Measurements from ENCODE around the gene POM121L2.

POM121L2 gene

DNA sequence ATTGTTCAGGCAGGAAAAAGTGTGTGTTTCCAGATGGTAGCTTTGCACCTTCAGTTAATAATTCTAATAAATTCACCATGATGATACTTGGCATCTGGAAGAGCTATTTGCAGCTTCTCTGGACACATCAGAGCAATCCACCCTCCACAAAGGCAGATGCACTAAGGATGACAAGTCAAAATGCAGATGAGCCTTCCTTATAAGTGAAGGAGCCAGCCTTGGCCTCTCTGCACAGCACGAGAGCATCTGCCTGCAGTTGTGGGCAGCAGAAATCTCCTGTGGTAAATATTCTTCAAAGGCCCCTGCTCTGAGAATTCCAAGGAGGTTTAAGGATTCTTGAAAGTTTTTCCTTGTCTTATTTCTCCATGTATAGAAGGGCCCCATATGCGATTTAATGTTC is 6.9 kb upstream of the POM121L2 start:
- no peak overlapping the region for H3K27ac ChIP-seq (ENCODE audit: low read depth, low read length)
- H2AFZ ChIP-seq (ENCODE audit: low read length, unreplicated experiment) = no peak overlapping the region
- H3K4me1 ChIP-seq (ENCODE audit: control insufficient read depth, insufficient read depth, low read length, unreplicated experiment) = no peaks in the 10 kb centered on the region
- no peaks in the 10 kb centered on the region for H3K36me3 ChIP-seq (ENCODE audit: insufficient read depth, low read length)
- no peaks in the 10 kb centered on the region for H3K79me2 ChIP-seq (ENCODE audit: control insufficient read depth, insufficient read depth, low read length, unreplicated experiment)
- no peak overlapping the region for H3K4me3 ChIP-seq (ENCODE audit: low read depth, low read length)
- H3K27me3 ChIP-seq (ENCODE audit: insufficient read depth, low read length) = peaks cover 37% of the 10 kb centered on the region

GRCh38 chr6:27314046-27314445 is 2.0 kb upstream of the POM121L2 start:
- H3K36me3 ChIP-seq (ENCODE audit: insufficient read depth, low read length) = no peaks in the 10 kb centered on the region
- no peaks in the 10 kb centered on the region for H3K4me1 ChIP-seq (ENCODE audit: control insufficient read depth, insufficient read depth, low read length, unreplicated experiment)
- H2AFZ ChIP-seq (ENCODE audit: low read length, unreplicated experiment) = no peak overlapping the region
- peaks cover 71% of the 10 kb centered on the region for H3K27me3 ChIP-seq (ENCODE audit: insufficient read depth, low read length)
- H3K4me3 ChIP-seq (ENCODE audit: low read depth, low read length) = no peak overlapping the region
- H3K79me2 ChIP-seq (ENCODE audit: control insufficient read depth, insufficient read depth, low read length, unreplicated experiment) = no peaks in the 10 kb centered on the region
- no peak overlapping the region for H3K27ac ChIP-seq (ENCODE audit: low read depth, low read length)

DNA sequence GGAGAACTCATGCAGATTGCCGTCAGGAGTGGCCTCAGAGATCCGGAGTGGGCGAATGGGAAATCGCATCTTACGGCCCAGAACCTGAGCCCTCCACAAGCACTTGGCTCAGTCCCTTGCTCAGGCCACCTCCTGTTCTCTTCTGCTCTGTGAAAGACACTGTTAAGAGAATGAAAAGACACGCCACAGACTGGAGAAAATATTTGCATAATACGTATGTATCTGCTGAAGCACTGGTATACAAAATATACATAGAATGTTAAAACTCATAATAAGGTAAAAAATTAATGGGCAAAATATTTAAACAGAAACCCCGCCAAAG is 838 bp upstream of the POM121L2 start:
- Histone ChIP-seq H3K4me1 (ENCODE audit: control insufficient read depth, insufficient read depth, low read length, unreplicated experiment) (no peaks in the 10 kb centered on the region), H3K79me2 (ENCODE audit: control insufficient read depth, insufficient read depth, low read length, unreplicated experiment) (no peaks in the 10 kb centered on the region), H3K27ac (ENCODE audit: low read depth, low read length) (no peak overlapping the region), H3K4me3 (ENCODE audit: low read depth, low read length) (no peak overlapping the region), H3K36me3 (ENCODE audit: insufficient read depth, low read length) (no peaks in the 10 kb centered on the region), H3K27me3 (ENCODE audit: insufficient read depth, low read length) (peaks cover 79% of the 10 kb centered on the region), H2AFZ (ENCODE audit: low read length, unreplicated experiment) (no peak overlapping the region)

DNA sequence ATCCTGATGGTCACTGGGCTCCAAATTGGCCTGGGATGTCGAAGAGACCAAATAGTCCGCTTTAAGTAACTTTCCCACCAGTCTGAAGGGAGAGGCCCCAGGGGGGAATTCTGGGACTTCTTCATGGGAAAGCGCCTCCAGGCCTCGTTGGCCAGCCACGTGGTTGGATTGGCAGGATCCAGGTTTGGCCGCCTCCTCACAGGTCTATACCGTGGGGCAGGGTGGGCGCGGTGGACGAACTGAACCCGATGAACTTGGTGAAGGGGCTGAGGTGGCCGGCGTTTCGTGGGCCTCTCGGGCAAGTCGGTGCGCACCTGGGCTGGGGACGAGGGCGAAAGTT is 297 bp downstream of the POM121L2 start:
- H3K27me3 ChIP-seq (ENCODE audit: insufficient read depth, low read length) = peaks cover 79% of the 10 kb centered on the region
- H3K4me1 ChIP-seq (ENCODE audit: control insufficient read depth, insufficient read depth, low read length, unreplicated experiment) = no peaks in the 10 kb centered on the region
- H3K36me3 ChIP-seq (ENCODE audit: insufficient read depth, low read length) = no peaks in the 10 kb centered on the region
- no peak overlapping the region for H3K27ac ChIP-seq (ENCODE audit: low read depth, low read length)
- peak overlapping the region; percentile 81 for H3K4me3 ChIP-seq (ENCODE audit: low read depth, low read length)
- no peaks in the 10 kb centered on the region for H3K79me2 ChIP-seq (ENCODE audit: control insufficient read depth, insufficient read depth, low read length, unreplicated experiment)
- peak overlapping the region; percentile 68 for H2AFZ ChIP-seq (ENCODE audit: low read length, unreplicated experiment)

DNA sequence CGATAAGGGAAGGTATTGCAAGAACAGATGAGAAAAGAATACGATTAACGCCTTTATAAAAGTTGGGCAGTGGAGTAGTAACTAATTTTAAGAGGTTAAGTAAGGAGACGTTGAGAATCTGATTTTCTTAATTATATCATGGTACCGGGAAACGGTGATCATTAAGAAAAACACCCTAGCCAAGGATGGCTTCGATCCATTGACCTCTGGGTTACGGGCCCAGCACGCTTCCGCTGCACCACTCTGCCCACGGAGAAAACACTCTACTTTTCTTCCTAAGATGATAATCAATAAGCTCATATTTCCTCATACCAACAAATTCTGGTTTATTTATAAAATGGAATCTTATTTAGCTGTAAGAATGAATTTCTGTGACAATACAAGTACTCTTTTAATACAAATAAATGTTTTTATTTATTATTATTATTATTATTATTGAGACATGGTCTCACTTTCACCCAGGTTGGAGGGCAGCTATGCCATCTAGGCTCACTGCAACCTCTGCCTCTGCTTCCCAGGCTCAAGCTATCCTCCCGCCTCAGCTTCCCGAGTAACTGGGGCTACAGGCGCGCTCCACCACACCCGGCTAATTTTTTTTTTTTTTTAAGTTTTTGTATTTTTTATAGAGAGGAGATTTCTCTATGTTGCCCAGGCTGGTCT is 8.3 kb downstream of the POM121L2 start:
- H3K36me3 ChIP-seq (ENCODE audit: insufficient read depth, low read length) = no peaks in the 10 kb centered on the region
- H3K4me1 ChIP-seq (ENCODE audit: control insufficient read depth, insufficient read depth, low read length, unreplicated experiment) = no peaks in the 10 kb centered on the region
- no peak overlapping the region for H3K4me3 ChIP-seq (ENCODE audit: low read depth, low read length)
- peaks cover 63% of the 10 kb centered on the region for H3K27me3 ChIP-seq (ENCODE audit: insufficient read depth, low read length)
- no peaks in the 10 kb centered on the region for H3K79me2 ChIP-seq (ENCODE audit: control insufficient read depth, insufficient read depth, low read length, unreplicated experiment)
- H2AFZ ChIP-seq (ENCODE audit: low read length, unreplicated experiment) = no peak overlapping the region
- no peak overlapping the region for H3K27ac ChIP-seq (ENCODE audit: low read depth, low read length)

DNA sequence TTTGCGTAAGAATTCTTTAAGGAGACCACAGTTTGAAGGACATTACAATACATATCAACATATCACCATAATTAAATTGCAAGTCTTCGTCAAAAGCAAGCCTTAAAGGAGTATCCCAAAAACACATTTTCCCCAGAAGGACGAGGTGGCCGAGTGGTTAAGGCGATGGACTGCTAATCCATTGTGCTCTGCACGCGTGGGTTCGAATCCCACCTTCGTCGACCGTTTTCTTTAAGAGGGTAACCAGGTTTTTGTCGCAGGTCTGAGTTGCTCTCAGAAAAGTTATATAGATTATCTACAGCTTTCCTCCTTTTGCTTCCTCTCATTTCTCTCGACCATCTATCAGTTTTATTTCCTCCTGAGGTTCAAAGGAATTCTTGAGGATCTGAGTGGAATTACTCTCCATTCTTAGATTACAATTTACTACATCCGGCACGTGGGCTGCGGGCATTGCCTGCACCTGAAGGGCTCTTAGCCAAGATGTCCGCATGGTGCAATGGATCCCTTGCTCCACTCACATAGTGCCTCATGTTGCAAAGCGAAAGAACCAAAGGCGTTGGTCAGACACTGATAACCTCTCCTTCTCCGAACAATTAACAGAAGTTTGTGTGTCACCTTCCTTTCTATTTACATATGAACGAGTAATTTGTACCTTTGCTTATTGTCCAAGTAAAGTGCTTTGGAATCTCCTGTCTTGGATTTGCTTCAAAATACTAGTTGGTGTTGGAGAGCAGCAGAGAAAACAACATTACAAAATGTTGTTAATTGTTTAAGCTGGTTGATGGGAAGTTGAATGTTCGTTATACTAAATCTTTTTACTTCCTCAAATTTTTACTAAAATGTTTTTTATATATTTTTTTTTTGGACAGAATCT is 14.0 kb downstream of the POM121L2 start:
- Histone ChIP-seq H2AFZ (ENCODE audit: low read length, unreplicated experiment) (no peak overlapping the region), H3K4me3 (ENCODE audit: low read depth, low read length) (peak overlapping the region; percentile 78), H3K27me3 (ENCODE audit: insufficient read depth, low read length) (peaks cover 22% of the 10 kb centered on the region), H3K27ac (ENCODE audit: low read depth, low read length) (no peak overlapping the region), H3K79me2 (ENCODE audit: control insufficient read depth, insufficient read depth, low read length, unreplicated experiment) (no peaks in the 10 kb centered on the region), H3K36me3 (ENCODE audit: insufficient read depth, low read length) (no peaks in the 10 kb centered on the region), H3K4me1 (ENCODE audit: control insufficient read depth, insufficient read depth, low read length, unreplicated experiment) (no peaks in the 10 kb centered on the region)

GRCh38 chr6:27297484-27297856 is 14.6 kb downstream of the POM121L2 start:
- H3K36me3 ChIP-seq (ENCODE audit: insufficient read depth, low read length) = no peaks in the 10 kb centered on the region
- H3K4me1 ChIP-seq (ENCODE audit: control insufficient read depth, insufficient read depth, low read length, unreplicated experiment) = no peaks in the 10 kb centered on the region
- no peak overlapping the region for H3K27ac ChIP-seq (ENCODE audit: low read depth, low read length)
- no peaks in the 10 kb centered on the region for H3K79me2 ChIP-seq (ENCODE audit: control insufficient read depth, insufficient read depth, low read length, unreplicated experiment)
- H3K4me3 ChIP-seq (ENCODE audit: low read depth, low read length) = peak overlapping the region; percentile 78
- H3K27me3 ChIP-seq (ENCODE audit: insufficient read depth, low read length) = peaks cover 22% of the 10 kb centered on the region
- no peak overlapping the region for H2AFZ ChIP-seq (ENCODE audit: low read length, unreplicated experiment)

GRCh38 chr6:27296106-27296783 is 15.8 kb downstream of the POM121L2 start:
- Histone ChIP-seq H3K27ac (ENCODE audit: low read depth, low read length) (no peak overlapping the region), H2AFZ (ENCODE audit: low read length, unreplicated experiment) (peak overlapping the region; percentile 77), H3K4me3 (ENCODE audit: low read depth, low read length) (peak overlapping the region; percentile 78)

DNA sequence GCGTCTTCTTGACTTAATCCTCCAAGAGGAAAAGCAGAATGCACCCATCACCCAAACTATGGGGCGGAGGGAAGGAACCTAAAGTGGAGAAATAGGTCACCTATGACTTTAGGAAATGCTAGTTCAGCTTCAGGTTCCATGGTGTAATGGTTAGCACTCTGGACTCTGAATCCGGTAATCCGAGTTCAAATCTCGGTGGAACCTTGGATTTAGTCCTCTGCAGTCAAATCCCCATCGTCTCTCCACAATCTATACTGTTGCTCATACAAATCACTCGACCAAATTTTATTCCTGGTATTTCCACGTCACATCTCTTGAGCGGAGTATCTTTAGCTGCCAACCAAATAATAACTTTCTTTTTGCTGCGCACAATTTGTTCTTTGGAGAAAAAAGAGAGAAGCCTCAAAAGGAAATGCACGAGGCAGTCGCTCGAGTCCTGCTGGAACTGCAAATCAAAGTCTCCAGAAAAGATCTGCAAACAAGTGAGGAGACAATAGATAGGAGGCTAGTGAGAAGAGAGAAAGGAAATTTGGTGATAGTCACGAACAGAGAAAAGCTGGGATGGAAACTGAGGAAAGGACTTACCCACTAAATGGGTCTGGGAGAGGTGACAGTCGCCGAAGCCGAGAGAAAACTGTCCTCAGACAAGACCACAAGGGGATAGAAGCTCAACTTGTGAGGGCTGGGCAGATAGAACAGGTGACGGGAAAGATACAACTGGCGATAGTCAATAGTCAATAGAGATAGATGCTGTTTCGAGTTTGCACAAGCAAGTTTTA is 16.6 kb downstream of the POM121L2 start:
- H2AFZ ChIP-seq (ENCODE audit: low read length, unreplicated experiment) = peak overlapping the region; percentile 77

More at GRCh38 chr6:27296106-27296783, 15.8 kb downstream of the POM121L2 start:
- H3K4me1 ChIP-seq (ENCODE audit: control insufficient read depth, insufficient read depth, low read length, unreplicated experiment) = no peaks in the 10 kb centered on the region
- no peaks in the 10 kb centered on the region for H3K36me3 ChIP-seq (ENCODE audit: insufficient read depth, low read length)
- H3K27me3 ChIP-seq (ENCODE audit: insufficient read depth, low read length) = peaks cover 27% of the 10 kb centered on the region
- no peaks in the 10 kb centered on the region for H3K79me2 ChIP-seq (ENCODE audit: control insufficient read depth, insufficient read depth, low read length, unreplicated experiment)

GRCh38 chr6:27294409-27294808 is 17.7 kb downstream of the POM121L2 start:
- Histone ChIP-seq H3K79me2 (ENCODE audit: control insufficient read depth, insufficient read depth, low read length, unreplicated experiment) (no peaks in the 10 kb centered on the region), H3K36me3 (ENCODE audit: insufficient read depth, low read length) (no peaks in the 10 kb centered on the region), H3K27ac (ENCODE audit: low read depth, low read length) (no peak overlapping the region), H3K4me3 (ENCODE audit: low read depth, low read length) (peak overlapping the region; percentile 37), H2AFZ (ENCODE audit: low read length, unreplicated experiment) (no peak overlapping the region), H3K4me1 (ENCODE audit: control insufficient read depth, insufficient read depth, low read length, unreplicated experiment) (no peaks in the 10 kb centered on the region), H3K27me3 (ENCODE audit: insufficient read depth, low read length) (peaks cover 32% of the 10 kb centered on the region)

More for the DNA sequence above, 16.6 kb downstream of the POM121L2 start:
- H3K4me1 ChIP-seq (ENCODE audit: control insufficient read depth, insufficient read depth, low read length, unreplicated experiment) = no peaks in the 10 kb centered on the region
- peaks cover 29% of the 10 kb centered on the region for H3K27me3 ChIP-seq (ENCODE audit: insufficient read depth, low read length)
- no peaks in the 10 kb centered on the region for H3K79me2 ChIP-seq (ENCODE audit: control insufficient read depth, insufficient read depth, low read length, unreplicated experiment)
- no peak overlapping the region for H3K27ac ChIP-seq (ENCODE audit: low read depth, low read length)
- no peaks in the 10 kb centered on the region for H3K36me3 ChIP-seq (ENCODE audit: insufficient read depth, low read length)
- H3K4me3 ChIP-seq (ENCODE audit: low read depth, low read length) = peak overlapping the region; percentile 78
